IMR-90 (cell line): Measurements from ENCODE around the gene HTT. TPM values are rescaled to one million over a fixed set of nuclear protein-coding genes. Genes with fewer than 3 reads are reported as not detected.

ENCODE experiments used
- ATAC-seq: fragments of 200-7000 bp; cut with Tn5 transposase; 2 replicates; pipeline ENCODE4 v1.9.1; 2020; ENCODE audit warnings: low read depth, mild to moderate bottlenecking, moderate library complexity
- BruUV-seq: library from RNA; stranded (reverse); fragments of 400-500 nt; replicated peaks from 2 replicates; lab custom pipeline; 2021; lab: Mats Ljungman, UMichigan
- CTCF ChIA-PET: fragments of 300-600 bp; formaldehyde crosslinking; extraction: SDS; loops from one replicate; lab custom pipeline; 2021; ENCODE audit warnings: antibody characterized with exemption; lab: Yijun Ruan, JAX
- POLR2A ChIA-PET: fragments of 300-600 bp; sonication (Branson Sonifier 250); formaldehyde crosslinking; loops from one replicate; lab custom pipeline; 2022; ENCODE audit warnings: antibody characterized with exemption; ENCODE audit not compliant: unreplicated experiment; lab: Charles Lee
- DNase-seq: peaks from one replicate; pipeline ENCODE4 v3.0.0; 2013
- H2AFZ ChIP-seq: replicated peaks from 2 replicates; pipeline ENCODE3; 2013; ENCODE audit warnings: low read length, mild to moderate bottlenecking; ENCODE audit not compliant: poor library complexity
- H2AK5ac ChIP-seq: 2 replicates; pipeline ENCODE4 v1.6.1; 2013; ENCODE audit warnings: low read depth, low read length, inconsistent platforms
- H2AK9ac ChIP-seq: replicated peaks from 2 replicates; pipeline ENCODE3; 2013; ENCODE audit warnings: mild to moderate bottlenecking, low read depth, low read length, moderate library complexity; ENCODE audit not compliant: poor library complexity
- H2BK120ac ChIP-seq: 2 replicates; pipeline ENCODE4 v1.6.1; 2013; ENCODE audit warnings: low read depth, low read length, inconsistent platforms
- H2BK15ac ChIP-seq: 3 replicates; pipeline ENCODE4 v1.6.1; 2013; ENCODE audit warnings: low read depth, low read length, inconsistent platforms
- H2BK20ac ChIP-seq: 2 replicates; pipeline ENCODE4 v1.6.1; 2013; ENCODE audit warnings: low read depth, mild to moderate bottlenecking, inconsistent platforms, low read length, moderate library complexity
- H2BK5ac ChIP-seq: 2 replicates; pipeline ENCODE4 v1.6.1; 2013; ENCODE audit warnings: mild to moderate bottlenecking, low read depth, low read length, inconsistent platforms; ENCODE audit not compliant: poor library complexity, severe bottlenecking
- H3K14ac ChIP-seq: replicated peaks from 2 replicates; pipeline ENCODE4 v1.6.1; 2013; ENCODE audit warnings: low read depth, low read length, inconsistent platforms
- H3K18ac ChIP-seq: 2 replicates; pipeline ENCODE4 v1.6.1; 2013; ENCODE audit warnings: low read depth, low read length, control low read depth
- H3K23ac ChIP-seq: 2 replicates; pipeline ENCODE4 v1.6.1; 2013; ENCODE audit warnings: low read depth, low read length, inconsistent platforms
- H3K27ac ChIP-seq: 2 replicates; pipeline ENCODE4 v1.5.1; 2013; ENCODE audit warnings: mild to moderate bottlenecking, control low read depth, low read length; ENCODE audit not compliant: insufficient read depth
- H3K27me3 ChIP-seq: 2 replicates; pipeline ENCODE4 v1.6.1; 2013; ENCODE audit warnings: low read length; ENCODE audit not compliant: control insufficient read depth, insufficient read depth
- H3K36me3 ChIP-seq: 2 replicates; pipeline ENCODE4 v1.6.1; 2013; ENCODE audit warnings: low read length, mixed read lengths; ENCODE audit not compliant: control insufficient read depth, insufficient read depth
- H3K4ac ChIP-seq: 2 replicates; pipeline ENCODE4 v1.6.1; 2013; ENCODE audit warnings: low read depth, low read length, inconsistent platforms
- H3K4me1 ChIP-seq: 2 replicates; pipeline ENCODE4 v1.6.1; 2013; ENCODE audit warnings: low read length, mixed read lengths; ENCODE audit not compliant: control insufficient read depth, insufficient read depth
- H3K4me2 ChIP-seq: 2 replicates; pipeline ENCODE4 v1.6.1; 2013; ENCODE audit warnings: low read depth, mild to moderate bottlenecking, control low read depth, low read length, moderate library complexity
- H3K4me3 ChIP-seq: 2 replicates; pipeline ENCODE4 v1.5.1; 2013; ENCODE audit warnings: low read depth, mild to moderate bottlenecking, control low read depth, low read length, moderate library complexity; ENCODE audit not compliant: insufficient read depth
- H3K56ac ChIP-seq: 2 replicates; pipeline ENCODE4 v1.6.1; 2013; ENCODE audit warnings: low read length, inconsistent platforms; ENCODE audit not compliant: insufficient read depth; ENCODE audit errors: extremely low read depth
- H3K79me1 ChIP-seq, 2 experiments: 2 replicates each; pipeline ENCODE4 v1.6.1; 2013; ENCODE audit warnings: low read length in 2 of 2, inconsistent platforms in 1 of 2, low read depth in 1 of 2
- H3K9ac ChIP-seq: 2 replicates; pipeline ENCODE4 v1.6.1; 2013; ENCODE audit warnings: low read depth, low read length, control low read depth
- H3K9me1 ChIP-seq: 2 replicates; pipeline ENCODE4 v1.6.1; 2013; ENCODE audit warnings: low read length, inconsistent platforms; ENCODE audit not compliant: insufficient read depth
- H3K9me3 ChIP-seq: 2 replicates; pipeline ENCODE4 v1.6.1; 2013; ENCODE audit warnings: low read length; ENCODE audit not compliant: control insufficient read depth, insufficient read depth
- H4K20me1 ChIP-seq: 2 replicates; pipeline ENCODE4 v1.6.1; 2013; ENCODE audit warnings: low read length, inconsistent platforms; ENCODE audit not compliant: insufficient read depth
- H4K5ac ChIP-seq: 2 replicates; pipeline ENCODE4 v1.6.1; 2013; ENCODE audit warnings: mild to moderate bottlenecking, low read depth, low read length, control low read depth
- H4K8ac ChIP-seq, 2 experiments: 2 replicates each; pipeline ENCODE4 v1.6.1; 2013; ENCODE audit warnings: low read depth in 2 of 2, low read length in 2 of 2, control low read depth in 1 of 2, inconsistent platforms in 1 of 2
- H4K91ac ChIP-seq: 2 replicates; pipeline ENCODE4 v1.6.1; 2013; ENCODE audit warnings: low read depth, low read length, inconsistent platforms; ENCODE audit not compliant: insufficient read depth
- BHLHE40 ChIP-seq: fragments of 150-350 bp; IDR thresholded peaks from 2 replicates; pipeline ENCODE4 v1.6.1; 2016; ENCODE audit warnings: mild to moderate bottlenecking, low read depth, low read length
- CEBPB ChIP-seq: IDR thresholded peaks from 2 replicates; pipeline ENCODE4 v1.6.1; 2012; ENCODE audit warnings: low read depth, low read length, improper control_type of control experiment
- CHD1 ChIP-seq: IDR thresholded peaks from 2 replicates; pipeline ENCODE4 v1.6.1; 2012; ENCODE audit warnings: low read depth, low read length, improper control_type of control experiment
- FOS ChIP-seq: fragments of 150-350 bp; IDR thresholded peaks from 2 replicates; pipeline ENCODE4 v1.6.1; 2016; ENCODE audit warnings: low read depth, low read length
- MAZ ChIP-seq: IDR thresholded peaks from 2 replicates; pipeline ENCODE4 v1.6.1; 2012; ENCODE audit warnings: low read depth, mild to moderate bottlenecking, low read length, improper control_type of control experiment, moderate library complexity, borderline replicate concordance
- MXI1 ChIP-seq: IDR thresholded peaks from 2 replicates; pipeline ENCODE4 v1.6.1; 2012; ENCODE audit warnings: low read depth, mild to moderate bottlenecking, low read length, moderate library complexity, borderline replicate concordance
- NFE2L2 ChIP-seq: fragments of 150-350 bp; IDR thresholded peaks from 2 replicates; pipeline ENCODE4 v1.6.1; 2016; ENCODE audit warnings: low read depth, mild to moderate bottlenecking, low read length
- POLR2A ChIP-seq: IDR thresholded peaks from 2 replicates; pipeline ENCODE4 v1.6.1; 2012; ENCODE audit warnings: mild to moderate bottlenecking, low read depth, low read length
- RAD21 ChIP-seq: IDR thresholded peaks from 2 replicates; pipeline ENCODE4 v1.6.1; 2012; ENCODE audit warnings: low read length, improper control_type of control experiment
- RFX5 ChIP-seq: IDR thresholded peaks from 2 replicates; pipeline ENCODE4 v1.8.0; 2012; ENCODE audit warnings: low read depth, mild to moderate bottlenecking, low read length, moderate library complexity
- SMC3 ChIP-seq: fragments of 150-350 bp; IDR thresholded peaks from 2 replicates; pipeline ENCODE4 v1.6.1; 2016; ENCODE audit warnings: low read depth, mild to moderate bottlenecking, antibody characterized with exemption, low read length, moderate library complexity
- WGBS, 2 experiments: methylation state at CpG; one replicate each; pipeline versions ENCODE4 v1.1.5 to v1.1.7; 2013; ENCODE audit warnings: missing lambda C conversion rate in 2 of 2; ENCODE audit not compliant: insufficient read length in 1 of 2; ENCODE audit errors: extremely low coverage in 2 of 2; 5-methylcytosine and 5-hydroxymethylcytosine counted together
- dilution Hi-C: fragments of 300-500 bp; cut with HindIII; formaldehyde crosslinking; loops from one replicate; pipeline ENCODE4 v1.14.3; 2018; ENCODE audit warnings: low sequenced_read_pairs; ENCODE audit not compliant: unreplicated experiment
- in situ Hi-C: fragments of 300-500 bp; cut with MboI; formaldehyde crosslinking; loops from 3 replicates; pipeline ENCODE4 v1.14.3; 2019; ENCODE audit warnings: low sequenced_read_pairs, inconsistent platforms, mixed read lengths
- intact Hi-C: fragments of 100-400 bp; cut with micrococcal nuclease; formaldehyde crosslinking; loops from 2 replicates; pipeline ENCODE4 v1.10.0; 2022
- polyA plus RNA-seq, 3 experiments: library from polyadenylated mRNA; depleted of rRNA; stranded (reverse); fragments of >200 nt; gene quantifications; 2 replicates each; pipeline ENCODE4 v1.2.3, GENCODE V29; 2012; ENCODE audit warnings: low replicate concordance in 1 of 3
- total RNA-seq: library from RNA; depleted of rRNA; stranded (reverse); fragments of >200 nt; gene quantifications from 2 replicates; pipeline ENCODE4 v1.2.3, GENCODE V29; 2012
- TF ChIP-seq, protein P1 (sequence below): conservative IDR thresholded peaks from 2 replicates; pipeline ENCODE4 v1.5.1; 2012; ENCODE audit warnings: mild to moderate bottlenecking, low read depth, low read length, improper control_type of control experiment
- TF ChIP-seq, protein P2 (sequence below): fragments of 150-350 bp; IDR thresholded peaks from 2 replicates; pipeline ENCODE4 v1.6.1; 2016; ENCODE audit warnings: low read depth, mild to moderate bottlenecking, low read length, moderate library complexity, borderline replicate concordance

The HTT gene
- total and polyA plus RNA-seq, 2 of the 4 experiments (the other 2 are of a cell fraction) = 11.6 to 14.3 TPM

DNA sequence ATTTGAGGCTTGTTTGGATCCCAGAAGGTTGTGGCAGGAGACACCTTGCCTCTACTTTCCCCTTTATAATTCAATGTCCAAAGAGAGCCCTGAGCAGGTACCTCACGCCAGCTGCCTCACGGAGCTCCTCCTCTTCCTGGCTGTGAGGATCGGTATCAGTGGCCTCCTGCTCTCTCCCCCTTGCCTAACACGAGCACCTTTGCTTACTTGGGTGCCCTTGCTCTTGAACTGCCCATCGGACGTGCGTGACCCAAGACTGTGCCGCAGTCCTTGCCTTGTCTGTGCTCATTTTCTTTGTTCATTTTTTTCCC lies 146.7 kb downstream of the HTT start:
- in situ Hi-C loops (no loop called here), dilution Hi-C loops (no loop called here), intact Hi-C loops (no loop called here)
- Histone ChIP-seq H4K20me1 (no peaks in the 10 kb centered on the region), H2AK9ac (no peak overlapping the region), H3K36me3 (peaks cover 58% of the 10 kb centered on the region), H4K91ac (no peak overlapping the region), H2BK5ac (no peak overlapping the region), H3K79me1 (no peaks in the 10 kb centered on the region), H3K56ac (no peak overlapping the region), H2BK15ac (no peak overlapping the region), H3K23ac (no peak overlapping the region), H2AK5ac (no peak overlapping the region), H3K9me3 (no peaks in the 10 kb centered on the region), H3K9me1 (no peaks in the 10 kb centered on the region), H3K27me3 (no peaks in the 10 kb centered on the region), H3K4ac (no peak overlapping the region), H3K4me3 (no peak overlapping the region), H3K18ac (no peak overlapping the region), H3K14ac (no peak overlapping the region), H3K4me1 (no peaks in the 10 kb centered on the region), H3K9ac (no peak overlapping the region), H2AFZ (no peak overlapping the region), H3K4me2 (no peak overlapping the region), H2BK120ac (no peak overlapping the region), H4K8ac (no peak overlapping the region), H4K5ac (no peak overlapping the region), H2BK20ac (no peak overlapping the region), H3K27ac (no peak overlapping the region)
- ChIA-PET CTCF (no interaction called here), POLR2A (no interaction called here)
- no peak for ATAC-seq
- 95% methylated on average over 3 of the region's 8 CpGs; no CpG with 5 or more reads in 1 of the 2 experiments for WGBS, 2 experiments
- BruUV-seq = no TSS peak
- TF ChIP-seq FOS (no peak), RAD21 (no peak), CEBPB (no peak), RFX5 (no peak), POLR2A (no peak), BHLHE40 (no peak), MXI1 (no peak), SMC3 (no peak), MAZ (no peak), CHD1 (no peak), NFE2L2 (no peak)
- TF ChIP-seq, protein P1, sequence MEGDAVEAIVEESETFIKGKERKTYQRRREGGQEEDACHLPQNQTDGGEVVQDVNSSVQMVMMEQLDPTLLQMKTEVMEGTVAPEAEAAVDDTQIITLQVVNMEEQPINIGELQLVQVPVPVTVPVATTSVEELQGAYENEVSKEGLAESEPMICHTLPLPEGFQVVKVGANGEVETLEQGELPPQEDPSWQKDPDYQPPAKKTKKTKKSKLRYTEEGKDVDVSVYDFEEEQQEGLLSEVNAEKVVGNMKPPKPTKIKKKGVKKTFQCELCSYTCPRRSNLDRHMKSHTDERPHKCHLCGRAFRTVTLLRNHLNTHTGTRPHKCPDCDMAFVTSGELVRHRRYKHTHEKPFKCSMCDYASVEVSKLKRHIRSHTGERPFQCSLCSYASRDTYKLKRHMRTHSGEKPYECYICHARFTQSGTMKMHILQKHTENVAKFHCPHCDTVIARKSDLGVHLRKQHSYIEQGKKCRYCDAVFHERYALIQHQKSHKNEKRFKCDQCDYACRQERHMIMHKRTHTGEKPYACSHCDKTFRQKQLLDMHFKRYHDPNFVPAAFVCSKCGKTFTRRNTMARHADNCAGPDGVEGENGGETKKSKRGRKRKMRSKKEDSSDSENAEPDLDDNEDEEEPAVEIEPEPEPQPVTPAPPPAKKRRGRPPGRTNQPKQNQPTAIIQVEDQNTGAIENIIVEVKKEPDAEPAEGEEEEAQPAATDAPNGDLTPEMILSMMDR = no peak
- TF ChIP-seq, protein P2, sequence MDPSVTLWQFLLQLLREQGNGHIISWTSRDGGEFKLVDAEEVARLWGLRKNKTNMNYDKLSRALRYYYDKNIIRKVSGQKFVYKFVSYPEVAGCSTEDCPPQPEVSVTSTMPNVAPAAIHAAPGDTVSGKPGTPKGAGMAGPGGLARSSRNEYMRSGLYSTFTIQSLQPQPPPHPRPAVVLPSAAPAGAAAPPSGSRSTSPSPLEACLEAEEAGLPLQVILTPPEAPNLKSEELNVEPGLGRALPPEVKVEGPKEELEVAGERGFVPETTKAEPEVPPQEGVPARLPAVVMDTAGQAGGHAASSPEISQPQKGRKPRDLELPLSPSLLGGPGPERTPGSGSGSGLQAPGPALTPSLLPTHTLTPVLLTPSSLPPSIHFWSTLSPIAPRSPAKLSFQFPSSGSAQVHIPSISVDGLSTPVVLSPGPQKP = no peak
- no peak for DNase-seq
